ENCODE results near the gene SUSD3. TPM values are rescaled to one million over a fixed set of nuclear protein-coding genes. Genes with fewer than 3 reads are reported as not detected.
A peak's percentile ranks its signal among the peaks of the same experiment; 100 is the strongest.

SUSD3 gene
- total RNA-seq, 6 experiments from 2014 or later: 6.5 to 51.5 (median 31.2) TPM

- H3K27ac ChIP-seq: no peak overlapping the region
- H3K36me3 ChIP-seq: no peaks in the 10 kb centered on the region
- intact Hi-C loops (cut with DNase I): no loop called here
- H3K9me3 ChIP-seq: no peaks in the 10 kb centered on the region
- WGBS (ENCODE audit: insufficient coverage, low coverage, low lambda C conversion rate, missing lambda C conversion rate): 95% methylated on average over 8 of the region's 10 CpGs
- no peak for TF ChIP-seq CTCF (IDR thresholded peaks at IDR 0.05)
- no peak for ATAC-seq
- no peak overlapping the region for H3K4me3 ChIP-seq
- DNase-seq: no peak
- H3K27me3 ChIP-seq: no peaks in the 10 kb centered on the region
- H3K4me1 ChIP-seq: no peaks in the 10 kb centered on the region
These were observed 30.8 kb upstream of the SUSD3 start for GRCh38 chr9:93027750-93028149.

GRCh38 chr9:93028448-93029006 lies 30.0 kb upstream of the SUSD3 start:
- DNase-seq (no peak), ATAC-seq (peak in 1 of 4 donors; percentile 19)
- intact Hi-C loops (cut with DNase I): no loop called here
- Histone ChIP-seq H3K27ac (no peak overlapping the region), H3K4me1 (no peaks in the 10 kb centered on the region), H3K9me3 (no peaks in the 10 kb centered on the region), H3K36me3 (no peaks in the 10 kb centered on the region), H3K4me3 (no peak overlapping the region), H3K27me3 (no peaks in the 10 kb centered on the region)
- WGBS (ENCODE audit: insufficient coverage, low coverage, low lambda C conversion rate, missing lambda C conversion rate): 37% methylated on average over 6 of the region's 6 CpGs
- TF ChIP-seq POLR2A (IDR thresholded peaks at IDR 0.05) (no peak), CTCF (IDR thresholded peaks at IDR 0.05) (no peak)

GRCh38 chr9:93030642-93031628 lies 27.6 kb upstream of the SUSD3 start:
- H3K36me3 ChIP-seq: no peaks in the 10 kb centered on the region
- no peak for ATAC-seq
- intact Hi-C loops (cut with DNase I): no loop called here
- no peaks in the 10 kb centered on the region for H3K27me3 ChIP-seq
- no peaks in the 10 kb centered on the region for H3K4me1 ChIP-seq
- WGBS (ENCODE audit: insufficient coverage, low coverage, low lambda C conversion rate, missing lambda C conversion rate): 80% methylated on average over 6 of the region's 9 CpGs
- no peak overlapping the region for H3K27ac ChIP-seq
- no peaks in the 10 kb centered on the region for H3K9me3 ChIP-seq
- DNase-seq: no peak
- TF ChIP-seq POLR2A (IDR thresholded peaks at IDR 0.05) (no peak), CTCF (IDR thresholded peaks at IDR 0.05) (no peak)
- H3K4me3 ChIP-seq: no peak overlapping the region

GRCh38 chr9:93031629-93032430 lies 26.7 kb upstream of the SUSD3 start:
- H3K27ac ChIP-seq: no peak overlapping the region
- WGBS (ENCODE audit: insufficient coverage, low coverage, low lambda C conversion rate, missing lambda C conversion rate): 49% methylated on average over 7 of the region's 10 CpGs
- DNase-seq (no peak), ATAC-seq (peak in 1 of 4 donors; percentile 41)
- H3K4me1 ChIP-seq: no peaks in the 10 kb centered on the region
- H3K27me3 ChIP-seq: no peaks in the 10 kb centered on the region
- intact Hi-C loops (cut with DNase I): no loop called here
- no peaks in the 10 kb centered on the region for H3K36me3 ChIP-seq
- no peaks in the 10 kb centered on the region for H3K9me3 ChIP-seq
- TF ChIP-seq POLR2A (IDR thresholded peaks at IDR 0.05) (no peak), CTCF (IDR thresholded peaks at IDR 0.05) (no peak)
- no peak overlapping the region for H3K4me3 ChIP-seq
